IMR-90 (cell line): ENCODE results near the gene TMEM252. TPM values are rescaled to one million over a fixed set of nuclear protein-coding genes. Genes with fewer than 3 reads are reported as not detected.

Experiments
- ATAC-seq: fragments of 200-7000 bp; cut with Tn5 transposase; 2 replicates; pipeline ENCODE4 v1.9.1; 2020; ENCODE audit warnings: low read depth, mild to moderate bottlenecking, moderate library complexity
- BruUV-seq: library from RNA; stranded (reverse); fragments of 400-500 nt; replicated peaks from 2 replicates; lab custom pipeline; 2021; lab: Mats Ljungman, UMichigan
- CTCF ChIA-PET: fragments of 300-600 bp; formaldehyde crosslinking; extraction: SDS; loops from one replicate; lab custom pipeline; 2021; ENCODE audit warnings: antibody characterized with exemption; lab: Yijun Ruan, JAX
- POLR2A ChIA-PET: fragments of 300-600 bp; sonication (Branson Sonifier 250); formaldehyde crosslinking; loops from one replicate; lab custom pipeline; 2022; ENCODE audit warnings: antibody characterized with exemption; ENCODE audit not compliant: unreplicated experiment; lab: Charles Lee
- DNase-seq: peaks from one replicate; pipeline ENCODE4 v3.0.0; 2013
- H2AFZ ChIP-seq: replicated peaks from 2 replicates; pipeline ENCODE3; 2013; ENCODE audit warnings: low read length, mild to moderate bottlenecking; ENCODE audit not compliant: poor library complexity
- H2AK5ac ChIP-seq: 2 replicates; pipeline ENCODE4 v1.6.1; 2013; ENCODE audit warnings: low read depth, low read length, inconsistent platforms
- H2AK9ac ChIP-seq: replicated peaks from 2 replicates; pipeline ENCODE3; 2013; ENCODE audit warnings: mild to moderate bottlenecking, low read depth, low read length, moderate library complexity; ENCODE audit not compliant: poor library complexity
- H2BK120ac ChIP-seq: 2 replicates; pipeline ENCODE4 v1.6.1; 2013; ENCODE audit warnings: low read depth, low read length, inconsistent platforms
- H2BK15ac ChIP-seq: 3 replicates; pipeline ENCODE4 v1.6.1; 2013; ENCODE audit warnings: low read depth, low read length, inconsistent platforms
- H2BK20ac ChIP-seq: 2 replicates; pipeline ENCODE4 v1.6.1; 2013; ENCODE audit warnings: low read depth, mild to moderate bottlenecking, inconsistent platforms, low read length, moderate library complexity
- H2BK5ac ChIP-seq: 2 replicates; pipeline ENCODE4 v1.6.1; 2013; ENCODE audit warnings: mild to moderate bottlenecking, low read depth, low read length, inconsistent platforms; ENCODE audit not compliant: poor library complexity, severe bottlenecking
- H3K14ac ChIP-seq: replicated peaks from 2 replicates; pipeline ENCODE4 v1.6.1; 2013; ENCODE audit warnings: low read depth, low read length, inconsistent platforms
- H3K18ac ChIP-seq: 2 replicates; pipeline ENCODE4 v1.6.1; 2013; ENCODE audit warnings: low read depth, low read length, control low read depth
- H3K23ac ChIP-seq: 2 replicates; pipeline ENCODE4 v1.6.1; 2013; ENCODE audit warnings: low read depth, low read length, inconsistent platforms
- H3K27ac ChIP-seq: 2 replicates; pipeline ENCODE4 v1.5.1; 2013; ENCODE audit warnings: mild to moderate bottlenecking, control low read depth, low read length; ENCODE audit not compliant: insufficient read depth
- H3K27me3 ChIP-seq: 2 replicates; pipeline ENCODE4 v1.6.1; 2013; ENCODE audit warnings: low read length; ENCODE audit not compliant: control insufficient read depth, insufficient read depth
- H3K36me3 ChIP-seq: 2 replicates; pipeline ENCODE4 v1.6.1; 2013; ENCODE audit warnings: low read length, mixed read lengths; ENCODE audit not compliant: control insufficient read depth, insufficient read depth
- H3K4ac ChIP-seq: 2 replicates; pipeline ENCODE4 v1.6.1; 2013; ENCODE audit warnings: low read depth, low read length, inconsistent platforms
- H3K4me1 ChIP-seq: 2 replicates; pipeline ENCODE4 v1.6.1; 2013; ENCODE audit warnings: low read length, mixed read lengths; ENCODE audit not compliant: control insufficient read depth, insufficient read depth
- H3K4me2 ChIP-seq: 2 replicates; pipeline ENCODE4 v1.6.1; 2013; ENCODE audit warnings: low read depth, mild to moderate bottlenecking, control low read depth, low read length, moderate library complexity
- H3K4me3 ChIP-seq: 2 replicates; pipeline ENCODE4 v1.5.1; 2013; ENCODE audit warnings: low read depth, mild to moderate bottlenecking, control low read depth, low read length, moderate library complexity; ENCODE audit not compliant: insufficient read depth
- H3K56ac ChIP-seq: 2 replicates; pipeline ENCODE4 v1.6.1; 2013; ENCODE audit warnings: low read length, inconsistent platforms; ENCODE audit not compliant: insufficient read depth; ENCODE audit errors: extremely low read depth
- H3K79me1 ChIP-seq, 2 experiments: 2 replicates each; pipeline ENCODE4 v1.6.1; 2013; ENCODE audit warnings: low read length in 2 of 2, inconsistent platforms in 1 of 2, low read depth in 1 of 2
- H3K9ac ChIP-seq: 2 replicates; pipeline ENCODE4 v1.6.1; 2013; ENCODE audit warnings: low read depth, low read length, control low read depth
- H3K9me1 ChIP-seq: 2 replicates; pipeline ENCODE4 v1.6.1; 2013; ENCODE audit warnings: low read length, inconsistent platforms; ENCODE audit not compliant: insufficient read depth
- H3K9me3 ChIP-seq: 2 replicates; pipeline ENCODE4 v1.6.1; 2013; ENCODE audit warnings: low read length; ENCODE audit not compliant: control insufficient read depth, insufficient read depth
- H4K20me1 ChIP-seq: 2 replicates; pipeline ENCODE4 v1.6.1; 2013; ENCODE audit warnings: low read length, inconsistent platforms; ENCODE audit not compliant: insufficient read depth
- H4K5ac ChIP-seq: 2 replicates; pipeline ENCODE4 v1.6.1; 2013; ENCODE audit warnings: mild to moderate bottlenecking, low read depth, low read length, control low read depth
- H4K8ac ChIP-seq, 2 experiments: 2 replicates each; pipeline ENCODE4 v1.6.1; 2013; ENCODE audit warnings: low read depth in 2 of 2, low read length in 2 of 2, control low read depth in 1 of 2, inconsistent platforms in 1 of 2
- H4K91ac ChIP-seq: 2 replicates; pipeline ENCODE4 v1.6.1; 2013; ENCODE audit warnings: low read depth, low read length, inconsistent platforms; ENCODE audit not compliant: insufficient read depth
- CEBPB ChIP-seq: IDR thresholded peaks from 2 replicates; pipeline ENCODE4 v1.6.1; 2012; ENCODE audit warnings: low read depth, low read length, improper control_type of control experiment
- CHD1 ChIP-seq: IDR thresholded peaks from 2 replicates; pipeline ENCODE4 v1.6.1; 2012; ENCODE audit warnings: low read depth, low read length, improper control_type of control experiment
- CTCF ChIP-seq: conservative IDR thresholded peaks from 2 replicates; pipeline ENCODE4 v1.5.1; 2012; ENCODE audit warnings: mild to moderate bottlenecking, low read depth, low read length, improper control_type of control experiment
- MAFK ChIP-seq: IDR thresholded peaks from 2 replicates; pipeline ENCODE4 v1.6.1; 2012; ENCODE audit warnings: low read depth, low read length, improper control_type of control experiment
- MAZ ChIP-seq: IDR thresholded peaks from 2 replicates; pipeline ENCODE4 v1.6.1; 2012; ENCODE audit warnings: low read depth, mild to moderate bottlenecking, low read length, improper control_type of control experiment, moderate library complexity, borderline replicate concordance
- MXI1 ChIP-seq: IDR thresholded peaks from 2 replicates; pipeline ENCODE4 v1.6.1; 2012; ENCODE audit warnings: low read depth, mild to moderate bottlenecking, low read length, moderate library complexity, borderline replicate concordance
- NFE2L2 ChIP-seq: fragments of 150-350 bp; IDR thresholded peaks from 2 replicates; pipeline ENCODE4 v1.6.1; 2016; ENCODE audit warnings: low read depth, mild to moderate bottlenecking, low read length
- POLR2A ChIP-seq: IDR thresholded peaks from 2 replicates; pipeline ENCODE4 v1.6.1; 2012; ENCODE audit warnings: mild to moderate bottlenecking, low read depth, low read length
- RAD21 ChIP-seq: IDR thresholded peaks from 2 replicates; pipeline ENCODE4 v1.6.1; 2012; ENCODE audit warnings: low read length, improper control_type of control experiment
- RCOR1 ChIP-seq: IDR thresholded peaks from 2 replicates; pipeline ENCODE4 v1.6.1; 2012; ENCODE audit warnings: mild to moderate bottlenecking, low read length, improper control_type of control experiment; ENCODE audit not compliant: insufficient replicate concordance
- RFX5 ChIP-seq: IDR thresholded peaks from 2 replicates; pipeline ENCODE4 v1.8.0; 2012; ENCODE audit warnings: low read depth, mild to moderate bottlenecking, low read length, moderate library complexity
- SMC3 ChIP-seq: fragments of 150-350 bp; IDR thresholded peaks from 2 replicates; pipeline ENCODE4 v1.6.1; 2016; ENCODE audit warnings: low read depth, mild to moderate bottlenecking, antibody characterized with exemption, low read length, moderate library complexity
- USF2 ChIP-seq: fragments of 150-350 bp; IDR thresholded peaks from 2 replicates; pipeline ENCODE4 v1.6.1; 2017; ENCODE audit warnings: mild to moderate bottlenecking, antibody characterized with exemption, low read length, low read depth
- WGBS, 2 experiments: methylation state at CpG; one replicate each; pipeline versions ENCODE4 v1.1.5 to v1.1.7; 2013; ENCODE audit warnings: missing lambda C conversion rate in 2 of 2; ENCODE audit not compliant: insufficient read length in 1 of 2; ENCODE audit errors: extremely low coverage in 2 of 2; 5-methylcytosine and 5-hydroxymethylcytosine counted together
- dilution Hi-C: fragments of 300-500 bp; cut with HindIII; formaldehyde crosslinking; loops from one replicate; pipeline ENCODE4 v1.14.3; 2018; ENCODE audit warnings: low sequenced_read_pairs; ENCODE audit not compliant: unreplicated experiment
- in situ Hi-C: fragments of 300-500 bp; cut with MboI; formaldehyde crosslinking; loops from 3 replicates; pipeline ENCODE4 v1.14.3; 2019; ENCODE audit warnings: low sequenced_read_pairs, inconsistent platforms, mixed read lengths
- intact Hi-C: fragments of 100-400 bp; cut with micrococcal nuclease; formaldehyde crosslinking; loops from 2 replicates; pipeline ENCODE4 v1.10.0; 2022
- polyA plus RNA-seq, 3 experiments: library from polyadenylated mRNA; depleted of rRNA; stranded (reverse); fragments of >200 nt; gene quantifications; 2 replicates each; pipeline ENCODE4 v1.2.3, GENCODE V29; 2012; ENCODE audit warnings: low replicate concordance in 1 of 3
- total RNA-seq: library from RNA; depleted of rRNA; stranded (reverse); fragments of >200 nt; gene quantifications from 2 replicates; pipeline ENCODE4 v1.2.3, GENCODE V29; 2012
- TF ChIP-seq, protein P1 (sequence below): fragments of 150-350 bp; IDR thresholded peaks from 2 replicates; pipeline ENCODE4 v1.6.1; 2016; ENCODE audit warnings: low read depth, mild to moderate bottlenecking, low read length, moderate library complexity, borderline replicate concordance

Gene TMEM252
- total and polyA plus RNA-seq, 2 of the 4 experiments (the other 2 are of a cell fraction) = not detected

GRCh38 chr9:68545033-68545705 is 4.5 kb upstream of the TMEM252 start:
- Histone ChIP-seq H2AK5ac (no peak overlapping the region), H4K8ac (no peak overlapping the region), H3K79me1 (no peaks in the 10 kb centered on the region), H3K56ac (no peak overlapping the region), H2AFZ (no peak overlapping the region), H2AK9ac (no peak overlapping the region), H4K20me1 (no peaks in the 10 kb centered on the region), H4K5ac (no peak overlapping the region), H4K91ac (no peak overlapping the region), H3K4me2 (no peak overlapping the region), H3K4ac (no peak overlapping the region), H3K36me3 (no peaks in the 10 kb centered on the region), H2BK120ac (no peak overlapping the region), H3K4me1 (no peaks in the 10 kb centered on the region), H3K9me3 (no peaks in the 10 kb centered on the region), H3K27ac (no peak overlapping the region), H3K23ac (no peak overlapping the region), H3K18ac (no peak overlapping the region), H3K9ac (no peak overlapping the region), H2BK5ac (no peak overlapping the region), H2BK15ac (no peak overlapping the region; the same call in 2 of the 3 replicates), H3K14ac (no peak overlapping the region), H3K9me1 (no peaks in the 10 kb centered on the region), H3K27me3 (peaks cover 5% of the 10 kb centered on the region), H2BK20ac (no peak overlapping the region), H3K4me3 (no peak overlapping the region)
- intact Hi-C loops (no loop called here), in situ Hi-C loops (no loop called here), dilution Hi-C loops (no loop called here)
- TF ChIP-seq SMC3 = no peak
- no peak for TF ChIP-seq CTCF
- no peak for TF ChIP-seq MAZ
- TF ChIP-seq RAD21 = no peak
- TF ChIP-seq MAFK = no peak
- no peak for TF ChIP-seq CEBPB
- no peak for TF ChIP-seq CHD1
- no peak for TF ChIP-seq RFX5
- no peak for TF ChIP-seq POLR2A
- TF ChIP-seq NFE2L2 = no peak
- TF ChIP-seq MXI1 = no peak
- TF ChIP-seq, protein P1, sequence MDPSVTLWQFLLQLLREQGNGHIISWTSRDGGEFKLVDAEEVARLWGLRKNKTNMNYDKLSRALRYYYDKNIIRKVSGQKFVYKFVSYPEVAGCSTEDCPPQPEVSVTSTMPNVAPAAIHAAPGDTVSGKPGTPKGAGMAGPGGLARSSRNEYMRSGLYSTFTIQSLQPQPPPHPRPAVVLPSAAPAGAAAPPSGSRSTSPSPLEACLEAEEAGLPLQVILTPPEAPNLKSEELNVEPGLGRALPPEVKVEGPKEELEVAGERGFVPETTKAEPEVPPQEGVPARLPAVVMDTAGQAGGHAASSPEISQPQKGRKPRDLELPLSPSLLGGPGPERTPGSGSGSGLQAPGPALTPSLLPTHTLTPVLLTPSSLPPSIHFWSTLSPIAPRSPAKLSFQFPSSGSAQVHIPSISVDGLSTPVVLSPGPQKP = no peak
- TF ChIP-seq RCOR1 = no peak
- TF ChIP-seq USF2 = no peak
- CTCF ChIA-PET = interaction anchor here (0.6 kb wide), 1 partner anchor 72 kb away, joined by 3 read pairs; no protein-coding TSS in a partner anchor
- DNase-seq (no peak), ATAC-seq (no peak)
- WGBS, 2 experiments = 100% methylated on average over 1 of the region's 3 CpGs; no CpG with 5 or more reads in 1 of the 2 experiments
- POLR2A ChIA-PET = no interaction called here
- no TSS peak for BruUV-seq
